OCI-LY7 (cell line): ENCODE measurements around the gene PEX14.

Experiments used
- EZH2phosphoT487 ChIP-seq: fragments of 200-600 bp; sonication (generic); IDR thresholded peaks from 2 replicates; pipeline ENCODE4 v1.6.1; 2018; ENCODE audit warnings: low read depth, borderline replicate concordance, mild to moderate bottlenecking, mixed run types, antibody characterized with exemption, low read length, moderate library complexity, mixed read lengths
- TF ChIP-seq, protein P1 (sequence below): fragments of 200-600 bp; sonication (generic); conservative IDR thresholded peaks from 2 replicates; pipeline ENCODE4 v1.5.1; 2014; ENCODE audit warnings: mild to moderate bottlenecking, antibody characterized with exemption, low read length, moderate library complexity, mixed read lengths

DNA sequence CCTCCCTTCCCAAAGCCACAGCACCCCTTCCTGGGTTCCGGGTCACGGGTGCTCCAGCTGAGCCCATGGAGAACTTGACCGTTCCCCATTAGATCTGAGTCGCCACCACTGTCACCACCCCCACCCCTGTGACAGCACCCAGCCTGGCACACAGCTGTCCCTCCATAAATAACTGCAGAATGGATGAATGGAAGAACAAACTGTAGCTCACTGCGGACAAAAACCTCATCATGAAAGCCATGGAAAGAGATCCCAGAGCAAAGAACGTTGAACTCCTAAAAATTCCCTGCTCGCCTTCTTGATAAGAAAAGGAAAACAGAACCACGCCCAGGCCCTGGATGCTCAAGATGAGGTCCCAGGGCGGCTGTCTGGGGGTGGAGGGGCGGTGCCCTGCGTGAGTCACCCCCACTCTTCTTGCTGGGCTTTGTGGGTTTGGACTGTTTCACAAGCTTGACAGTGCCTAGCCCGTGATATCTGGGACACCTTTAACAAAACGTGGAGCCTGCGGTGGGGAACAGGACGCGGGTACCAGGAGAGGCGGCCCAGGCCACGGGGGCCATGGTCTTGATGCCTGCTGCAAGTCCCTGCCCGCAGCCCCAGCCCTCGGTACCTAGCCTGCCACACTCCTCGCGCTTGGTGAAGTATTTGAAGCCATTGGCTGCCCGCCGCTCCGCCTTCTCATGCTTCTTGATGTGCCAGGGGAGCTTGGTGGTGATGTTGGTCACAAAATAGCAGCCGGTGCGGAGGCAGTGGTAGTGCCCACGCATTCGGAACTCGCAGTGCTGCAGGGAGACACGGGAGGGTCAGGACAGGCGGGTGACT lies 169.8 kb downstream of the PEX14 start:
- TF ChIP-seq, protein P1, sequence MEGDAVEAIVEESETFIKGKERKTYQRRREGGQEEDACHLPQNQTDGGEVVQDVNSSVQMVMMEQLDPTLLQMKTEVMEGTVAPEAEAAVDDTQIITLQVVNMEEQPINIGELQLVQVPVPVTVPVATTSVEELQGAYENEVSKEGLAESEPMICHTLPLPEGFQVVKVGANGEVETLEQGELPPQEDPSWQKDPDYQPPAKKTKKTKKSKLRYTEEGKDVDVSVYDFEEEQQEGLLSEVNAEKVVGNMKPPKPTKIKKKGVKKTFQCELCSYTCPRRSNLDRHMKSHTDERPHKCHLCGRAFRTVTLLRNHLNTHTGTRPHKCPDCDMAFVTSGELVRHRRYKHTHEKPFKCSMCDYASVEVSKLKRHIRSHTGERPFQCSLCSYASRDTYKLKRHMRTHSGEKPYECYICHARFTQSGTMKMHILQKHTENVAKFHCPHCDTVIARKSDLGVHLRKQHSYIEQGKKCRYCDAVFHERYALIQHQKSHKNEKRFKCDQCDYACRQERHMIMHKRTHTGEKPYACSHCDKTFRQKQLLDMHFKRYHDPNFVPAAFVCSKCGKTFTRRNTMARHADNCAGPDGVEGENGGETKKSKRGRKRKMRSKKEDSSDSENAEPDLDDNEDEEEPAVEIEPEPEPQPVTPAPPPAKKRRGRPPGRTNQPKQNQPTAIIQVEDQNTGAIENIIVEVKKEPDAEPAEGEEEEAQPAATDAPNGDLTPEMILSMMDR = no peak
- no peak for TF ChIP-seq EZH2phosphoT487
